Activated naive CD4-positive, alpha-beta T cell treated with anti-CD3 and anti-CD28 coated beads, Interleukin-2, amount 50 U/mL, for 72 hours (primary cell): Measurements from ENCODE around the gene TRMT112. TPM values are rescaled to one million over a fixed set of nuclear protein-coding genes. Genes with fewer than 3 reads are reported as not detected.
"Not testable (repeated sequence)": the region's sequence is repeated elsewhere in the genome, so short reads cannot be mapped to it uniquely, and the experiment has no call there.

ENCODE experiments used
- ATAC-seq, 2 donors: fragments of 150-1000 bp; cut with Tn5 transposase; 2 replicates each; pipeline ENCODE4 v1.10.0; 2021; ENCODE audit warnings: mild to moderate bottlenecking in 2 of 2, moderate library complexity in 2 of 2
- DNase-seq, 2 donors: peaks; one replicate each; pipeline ENCODE4 v3.0.0; 2021 to 2022; ENCODE audit warnings: low spot score in 2 of 2
- H3K27ac Mint-ChIP-seq, 2 donors: one replicate each; pipeline ENCODE4 v1.8.0; 2022; ENCODE audit warnings: mild to moderate bottlenecking in 2 of 2, mixed read lengths in 2 of 2
- H3K36me3 Mint-ChIP-seq, 2 donors: one replicate each; pipeline ENCODE4 v1.8.0; 2022; ENCODE audit warnings: mixed read lengths in 2 of 2
- H3K9me3 Mint-ChIP-seq, 2 donors: one replicate each; pipeline ENCODE4 v1.8.0; 2022; ENCODE audit warnings: mixed read lengths in 2 of 2
- total RNA-seq, 2 donors: library from RNA; stranded (reverse); gene quantifications; one replicate each; pipeline ENCODE4 v1.2.3, GENCODE V29; 2022

TRMT112 gene
- total RNA-seq, 2 donors from 2014 or later, result 198 to 213 TPM

GRCh38 chr11:64340671-64341335 lies 23.4 kb upstream of the TRMT112 start:
- H3K9me3 Mint-ChIP-seq, result no peaks in the 10 kb centered on the region
- H3K27ac Mint-ChIP-seq, result peak overlapping the region; percentile 83 to 95
- DNase-seq (peak in 1 of 2 donors; percentile 85), ATAC-seq (peak; percentile 28 to 61)
- H3K36me3 Mint-ChIP-seq, result peaks cover 5 to 10% of the 10 kb centered on the region in 2 donors

- peak within 1 kb of the TSS; percentile 83 to 95 for H3K27ac Mint-ChIP-seq
- H3K9me3 Mint-ChIP-seq, result no peaks in the 10 kb centered on the region
- DNase-seq, result peak; percentile 80 to 85
- H3K36me3 Mint-ChIP-seq, result peaks cover 5 to 10% of the 10 kb centered on the region in 2 donors
- peak; percentile 76 to 85 for ATAC-seq
Observed at GRCh38 chr11:64339754-64340408, 22.5 kb upstream of the TRMT112 start, which contains the start of gene CCDC88B. Gene CCDC88B, plus strand, starts transcription at chr11:64340204. Its CDS starts 63 bp downstream, at chr11:64340267.

DNA sequence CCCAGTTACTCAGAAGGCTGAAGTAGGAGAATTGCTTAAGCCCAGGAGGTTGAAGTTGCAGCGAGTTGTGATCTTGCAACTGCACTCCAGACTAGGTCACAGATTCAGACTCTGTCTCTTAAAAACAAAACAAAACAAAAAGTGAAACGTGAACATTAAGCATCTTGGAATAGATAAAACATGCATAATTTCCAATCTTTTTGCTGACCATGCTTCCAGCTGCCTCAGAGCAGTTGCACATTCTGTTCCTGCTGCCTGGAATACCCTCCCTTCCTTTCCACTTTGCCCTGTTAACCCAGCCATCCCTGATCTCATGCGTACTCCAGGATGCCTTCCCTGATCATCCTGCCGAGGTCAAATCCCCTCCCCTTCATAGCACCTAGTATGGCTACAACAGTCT lies 21.9 kb upstream of the TRMT112 start:
- no peaks in the 10 kb centered on the region for H3K9me3 Mint-ChIP-seq
- no peak for ATAC-seq
- peaks cover 5 to 10% of the 10 kb centered on the region in 2 donors for H3K36me3 Mint-ChIP-seq

GRCh38 chr11:64338716-64339115 lies 21.4 kb upstream of the TRMT112 start:
- no peak for ATAC-seq
- peaks cover 5 to 10% of the 10 kb centered on the region in 2 donors for H3K36me3 Mint-ChIP-seq
- DNase-seq, result no peak
- H3K9me3 Mint-ChIP-seq, result no peaks in the 10 kb centered on the region
- H3K27ac Mint-ChIP-seq, result peak overlapping the region in 1 of 2 donors; percentile 83

More for the DNA sequence above, 21.9 kb upstream of the TRMT112 start:
- peak overlapping the region; percentile 83 to 95 for H3K27ac Mint-ChIP-seq
- DNase-seq, result no peak

GRCh38 chr11:64337538-64338249 lies 20.3 kb upstream of the TRMT112 start:
- no peak for ATAC-seq
- no peak for DNase-seq
- Mint-ChIP-seq H3K9me3 (no peaks in the 10 kb centered on the region), H3K36me3 (peaks cover 5 to 10% of the 10 kb centered on the region in 2 donors), H3K27ac (peak overlapping the region in 1 of 2 donors; percentile 47)

DNA sequence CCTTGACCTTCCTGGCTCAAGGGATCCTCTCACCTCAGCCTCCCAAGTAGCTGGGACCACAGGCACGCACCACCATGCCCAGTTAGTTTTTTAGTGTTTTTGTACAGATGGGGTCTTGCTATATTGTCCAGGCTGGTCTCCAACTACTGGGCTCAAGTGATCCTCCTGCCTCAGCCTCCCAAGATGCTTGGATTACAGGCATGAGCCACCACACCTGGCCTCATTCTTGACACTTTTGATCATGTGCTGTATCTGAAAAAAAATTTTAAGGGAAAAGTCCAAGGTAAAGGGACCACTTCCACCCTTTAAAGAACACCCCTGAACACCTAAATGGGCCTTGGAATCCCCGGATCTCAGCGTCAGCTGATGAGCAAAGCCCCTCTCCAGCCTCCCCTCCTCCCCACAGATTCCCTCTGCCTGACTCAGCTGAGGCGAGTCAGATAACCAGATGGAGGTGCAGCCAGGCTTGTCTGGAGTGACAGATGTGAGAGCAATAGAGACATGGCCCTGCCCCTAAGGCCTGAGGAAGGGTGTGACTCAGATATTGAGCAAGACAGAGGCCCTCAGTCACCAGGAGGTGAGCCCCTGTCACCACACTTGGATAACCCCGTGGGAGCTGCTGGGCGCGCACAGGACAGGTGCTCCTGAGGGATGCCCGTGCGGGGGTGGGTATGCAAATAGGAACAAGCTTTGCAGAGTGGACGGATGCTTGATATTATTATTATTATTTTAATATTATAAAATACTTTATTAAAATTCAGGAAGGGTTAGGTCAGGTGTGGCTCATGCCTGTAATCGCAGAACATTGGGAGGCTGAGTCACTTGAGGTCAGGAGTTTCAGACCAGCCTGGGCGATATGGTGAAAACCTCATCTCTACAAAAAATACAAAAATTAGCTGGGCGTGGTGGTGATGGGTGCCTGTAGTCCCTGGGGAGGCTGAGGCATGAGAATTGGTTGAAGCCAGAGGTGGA lies 17.7 kb upstream of the TRMT112 start:
- DNase-seq (peak; percentile 55 to 79), ATAC-seq (peak; percentile 70 to 81)
- H3K9me3 Mint-ChIP-seq, result no peaks in the 10 kb centered on the region
- peaks cover 0 to 10% of the 10 kb centered on the region in 2 donors for H3K36me3 Mint-ChIP-seq
- H3K27ac Mint-ChIP-seq, result peak overlapping the region; percentile 11 to 79

DNA sequence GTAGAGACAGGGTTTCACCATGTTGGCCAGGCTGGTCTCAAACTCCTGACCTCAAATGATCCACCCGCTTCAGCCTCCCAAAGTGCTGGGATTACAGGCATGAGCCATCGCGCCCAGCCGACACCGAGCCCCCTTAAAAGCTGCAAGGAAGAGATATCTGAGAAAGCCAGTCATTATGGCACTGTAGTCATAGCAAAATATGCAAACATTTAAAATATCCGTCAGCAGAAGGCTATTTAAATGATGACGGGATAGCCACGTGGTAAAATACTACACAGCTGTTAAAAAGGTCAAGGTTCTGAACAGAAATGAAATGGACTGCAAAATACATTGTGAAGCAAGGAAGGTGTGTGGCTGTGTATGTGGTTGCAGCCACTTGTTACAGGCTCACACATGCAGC lies 16.2 kb upstream of the TRMT112 start:
- Mint-ChIP-seq H3K27ac (no peak overlapping the region), H3K36me3 (no peaks in the 10 kb centered on the region), H3K9me3 (no peaks in the 10 kb centered on the region)
- ATAC-seq (no peak), DNase-seq (no peak)

DNA sequence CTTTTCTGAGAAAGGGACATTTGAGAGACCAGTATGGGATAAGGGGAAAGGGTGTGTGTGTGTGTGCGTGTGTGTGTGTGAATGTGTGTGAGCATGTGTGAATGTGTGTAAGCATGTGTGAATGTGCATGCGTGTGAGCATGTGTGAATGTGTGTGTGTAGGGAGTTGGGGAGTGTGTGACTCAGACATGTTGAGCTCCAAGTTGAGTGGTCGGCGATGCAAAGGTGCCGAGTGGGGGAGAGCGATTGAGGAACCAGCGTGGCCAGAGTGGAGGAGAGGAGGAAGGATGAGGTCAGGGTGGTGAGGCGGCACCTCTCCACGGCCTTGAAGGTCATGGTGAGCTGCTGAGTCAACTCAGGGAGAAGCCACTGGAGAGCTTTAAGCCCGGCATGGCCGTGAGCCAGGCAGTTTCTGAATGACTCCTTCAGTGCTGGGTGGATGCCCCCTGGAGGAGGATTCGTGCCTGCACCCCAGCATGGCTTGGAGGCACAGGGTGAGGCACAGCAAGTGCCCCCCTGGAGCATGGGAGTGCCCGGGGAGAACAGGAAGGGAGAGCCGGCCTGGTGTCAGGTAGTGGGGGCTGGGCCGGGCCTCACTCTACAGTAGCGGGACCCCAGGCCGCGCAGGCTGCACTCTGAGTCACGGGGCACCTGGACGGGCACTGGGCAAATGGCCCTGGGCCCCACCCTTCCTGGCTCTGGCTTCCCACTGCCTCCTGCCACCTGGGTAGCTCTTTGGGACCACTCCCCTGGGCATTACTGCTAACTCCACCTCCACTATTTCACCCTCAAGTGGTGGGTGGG lies 14.4 kb upstream of the TRMT112 start:
- Mint-ChIP-seq H3K36me3 (no peaks in the 10 kb centered on the region), H3K9me3 (no peaks in the 10 kb centered on the region), H3K27ac (peak overlapping the region; percentile 12)
- ATAC-seq (peak; percentile 84 to 90), DNase-seq (peak; percentile 78 to 89)

GRCh38 chr11:64330888-64331287 lies 13.5 kb upstream of the TRMT112 start:
- Mint-ChIP-seq H3K27ac (no peak overlapping the region), H3K36me3 (no peaks in the 10 kb centered on the region), H3K9me3 (no peaks in the 10 kb centered on the region)
- ATAC-seq (no peak), DNase-seq (no peak)

DNA sequence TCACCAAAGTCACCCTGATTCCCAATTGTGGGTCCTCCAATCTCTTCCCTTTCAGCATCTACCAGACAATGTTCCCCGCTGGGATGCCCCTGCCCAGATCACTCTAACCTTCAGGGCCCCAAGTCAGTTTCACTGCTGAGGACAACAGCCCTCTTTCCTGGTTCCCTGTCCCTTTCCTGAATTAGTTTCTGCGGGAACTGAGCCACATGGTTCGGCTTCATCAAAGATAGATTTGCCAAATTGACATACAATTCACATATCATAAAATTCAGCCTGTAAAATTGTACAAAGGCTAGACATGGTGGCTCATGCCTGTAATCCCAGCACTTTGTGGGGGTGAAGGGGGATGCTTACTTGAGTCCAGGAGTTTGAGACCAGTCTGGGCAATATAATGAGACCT lies 10.6 kb upstream of the TRMT112 start:
- Mint-ChIP-seq H3K9me3 (no peaks in the 10 kb centered on the region), H3K36me3 (no peaks in the 10 kb centered on the region), H3K27ac (no peak overlapping the region)
- no peak for ATAC-seq
- no peak for DNase-seq

- H3K27ac Mint-ChIP-seq, result no peak overlapping the region
- ATAC-seq (no peak), DNase-seq (no peak)
- H3K36me3 Mint-ChIP-seq, result no peaks in the 10 kb centered on the region
- H3K9me3 Mint-ChIP-seq, result no peaks in the 10 kb centered on the region
Observed at GRCh38 chr11:64327375-64327774, 10.0 kb upstream of the TRMT112 start.

DNA sequence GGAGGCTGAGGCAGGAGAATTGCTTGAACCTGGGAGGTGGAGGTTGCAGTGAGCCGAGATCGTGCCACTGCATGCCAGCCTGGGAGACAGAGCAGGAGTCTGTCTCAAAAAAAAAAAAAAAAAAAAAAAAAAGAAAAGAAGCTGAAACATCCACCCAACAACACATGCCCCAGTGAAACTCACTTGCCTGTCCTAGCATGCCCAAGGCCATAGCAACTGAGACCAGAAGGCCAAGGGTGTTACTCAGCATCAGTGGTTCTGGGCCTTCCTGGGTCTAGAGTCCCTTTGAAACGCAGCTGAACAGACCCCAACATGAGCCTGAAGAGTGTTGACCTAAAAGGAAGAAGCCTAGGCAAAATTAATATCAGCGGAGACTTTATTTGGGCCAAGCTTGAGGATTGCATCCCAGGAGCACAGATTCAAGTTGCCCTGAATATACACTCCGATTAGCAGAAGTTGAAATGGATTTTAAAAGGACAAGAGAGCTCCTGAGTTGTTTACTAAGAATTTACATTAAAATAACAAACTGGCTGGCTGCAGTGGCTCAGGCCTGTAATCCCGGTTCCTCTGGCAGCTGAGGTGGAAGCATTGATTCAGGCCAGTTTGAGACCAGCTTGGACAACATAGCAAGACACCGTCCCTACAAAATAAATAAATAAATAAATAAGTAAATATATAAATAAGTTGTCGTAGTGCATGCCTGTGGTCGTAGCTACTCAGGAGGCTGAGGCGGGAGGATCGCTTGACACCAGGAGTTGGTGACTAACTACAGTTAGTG lies 7.5 kb upstream of the TRMT112 start:
- Mint-ChIP-seq H3K36me3 (peaks cover 0 to 9% of the 10 kb centered on the region in 2 donors), H3K9me3 (no peaks in the 10 kb centered on the region), H3K27ac (peak overlapping the region in 1 of 2 donors; percentile 75)
- ATAC-seq, result no peak
- no peak for DNase-seq

GRCh38 chr11:64323984-64324383 lies 6.6 kb upstream of the TRMT112 start:
- H3K27ac Mint-ChIP-seq, result peak overlapping the region; percentile 9 to 75
- not testable (repeated sequence) for H3K9me3 Mint-ChIP-seq, H3K36me3 Mint-ChIP-seq, DNase-seq, ATAC-seq

- no peak for ATAC-seq
Observed at GRCh38 chr11:64323373-64323772, 6.0 kb upstream of the TRMT112 start.

GRCh38 chr11:64322925-64323260 lies 5.5 kb upstream of the TRMT112 start:
- peak overlapping the region in 1 of 2 donors; percentile 65 for H3K27ac Mint-ChIP-seq
- no peaks in the 10 kb centered on the region for H3K9me3 Mint-ChIP-seq
- ATAC-seq, result no peak
- H3K36me3 Mint-ChIP-seq, result peaks cover 12 to 15% of the 10 kb centered on the region in 2 donors
- DNase-seq, result no peak

More at GRCh38 chr11:64323373-64323772, 6.0 kb upstream of the TRMT112 start:
- no peaks in the 10 kb centered on the region for H3K9me3 Mint-ChIP-seq
- peak overlapping the region in 1 of 2 donors; percentile 65 for H3K27ac Mint-ChIP-seq
- DNase-seq, result no peak
- H3K36me3 Mint-ChIP-seq, result peaks cover 7 to 10% of the 10 kb centered on the region in 2 donors
